NCI-H2196 treated with DMSO at 0.1 percent for 48 hours (cell line): Measurements from ENCODE around the gene TM4SF4.
A peak's percentile ranks its signal among the peaks of the same experiment; 100 is the strongest.
"Not testable (repeated sequence)": the region's sequence is repeated elsewhere in the genome, so short reads cannot be mapped to it uniquely, and the experiment has no call there.

Experiments used
- DNase-seq: peaks from one replicate; lab custom pipeline; 2025; ENCODE audit not compliant: unreplicated experiment; lab: John Stamatoyannopoulos, UW

Gene TM4SF4

GRCh38 chr3:149474250-149474817, at the start of gene TM4SF4:
TM4SF4 (plus strand) TSS chr3:149474697; CDS start chr3:149474878, 181 bp downstream.
- DNase-seq = no peak

DNA sequence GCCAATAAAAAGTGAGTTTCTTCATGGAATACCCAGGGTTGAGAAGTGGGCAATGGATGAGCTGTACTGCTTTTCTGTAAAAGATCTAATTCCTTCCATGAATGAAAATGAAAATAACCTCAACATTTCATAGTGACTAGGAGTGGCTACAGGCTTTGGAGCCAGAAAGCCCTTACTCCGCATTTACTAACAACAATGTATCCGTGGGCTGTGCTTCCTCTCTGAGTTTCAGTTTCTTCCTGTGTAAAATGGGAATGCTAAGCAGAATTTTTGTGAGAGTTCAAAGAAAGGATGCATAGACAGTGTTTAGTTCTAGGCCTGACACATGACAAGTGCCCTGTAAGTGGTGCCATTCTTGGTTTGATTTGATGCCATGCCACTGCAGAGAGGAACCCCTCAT, 49.6 kb upstream of the TM4SF4 start:
- DNase-seq = no peak

GRCh38 chr3:149426325-149426724, 48.2 kb upstream of the TM4SF4 start:
- DNase-seq = no peak

GRCh38 chr3:149428087-149428486, 46.4 kb upstream of the TM4SF4 start:
- DNase-seq = no peak

GRCh38 chr3:149430216-149430615, 44.3 kb upstream of the TM4SF4 start:
- DNase-seq = no peak

DNA sequence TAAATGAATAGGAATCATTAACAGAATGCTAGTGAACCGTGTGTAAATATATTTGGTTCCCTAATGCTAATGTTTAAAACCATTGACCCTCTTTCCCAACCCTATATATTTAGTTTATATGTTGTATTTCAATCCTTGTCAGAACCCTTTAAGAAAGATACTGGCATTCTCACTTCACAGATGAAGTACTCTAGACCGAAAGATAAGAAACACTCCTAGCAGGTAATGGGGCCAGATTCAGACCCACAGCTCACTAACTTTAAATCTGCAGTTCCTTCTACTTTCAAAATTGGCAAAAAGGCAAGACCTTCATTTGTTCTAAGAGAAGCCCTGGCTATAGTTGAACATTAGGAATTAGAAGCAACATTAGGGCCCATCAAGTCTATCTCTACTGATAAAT, 42.3 kb upstream of the TM4SF4 start:
- DNase-seq = no peak

DNA sequence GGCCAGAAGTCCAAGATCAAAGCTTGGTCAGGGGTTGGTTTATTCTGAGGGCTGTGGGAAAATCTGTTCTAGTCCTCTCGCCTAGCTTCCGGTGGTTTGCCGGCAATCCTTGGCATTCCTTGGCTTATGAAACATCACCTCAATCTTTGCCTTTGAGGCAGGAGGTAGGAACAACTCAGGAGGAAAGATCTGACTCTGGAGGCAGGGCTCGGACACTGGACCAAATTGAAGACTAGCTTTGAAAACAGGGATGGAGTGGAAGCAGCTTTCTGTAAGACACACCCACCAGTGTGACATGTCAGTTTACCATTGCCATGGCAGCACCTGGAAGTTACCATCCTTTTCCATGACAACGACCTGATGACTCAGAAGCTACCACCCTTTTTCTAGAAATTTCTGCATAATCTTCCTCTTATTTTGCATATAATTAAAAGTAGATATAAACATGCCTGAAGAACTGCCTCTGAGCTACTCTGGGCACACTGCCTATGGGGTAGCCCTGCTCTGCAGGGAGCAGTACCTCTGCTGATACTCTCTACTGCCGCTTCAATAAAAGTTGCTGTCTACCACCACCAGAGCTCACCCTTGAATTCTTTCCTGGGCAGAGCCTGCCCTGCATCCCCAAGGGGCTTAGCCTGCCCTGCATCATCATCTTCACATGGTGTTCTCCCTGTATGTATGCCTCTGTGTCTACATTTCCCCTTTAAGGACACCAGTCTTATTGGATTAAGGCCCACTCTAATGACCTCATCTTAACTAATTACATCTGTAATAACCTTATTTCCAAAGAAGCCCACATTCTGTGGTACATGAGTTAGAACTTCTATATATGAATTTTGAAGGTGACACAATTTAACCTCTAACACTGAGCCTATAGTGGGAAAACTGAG, 38.3 kb upstream of the TM4SF4 start:
- no peak for DNase-seq

DNA sequence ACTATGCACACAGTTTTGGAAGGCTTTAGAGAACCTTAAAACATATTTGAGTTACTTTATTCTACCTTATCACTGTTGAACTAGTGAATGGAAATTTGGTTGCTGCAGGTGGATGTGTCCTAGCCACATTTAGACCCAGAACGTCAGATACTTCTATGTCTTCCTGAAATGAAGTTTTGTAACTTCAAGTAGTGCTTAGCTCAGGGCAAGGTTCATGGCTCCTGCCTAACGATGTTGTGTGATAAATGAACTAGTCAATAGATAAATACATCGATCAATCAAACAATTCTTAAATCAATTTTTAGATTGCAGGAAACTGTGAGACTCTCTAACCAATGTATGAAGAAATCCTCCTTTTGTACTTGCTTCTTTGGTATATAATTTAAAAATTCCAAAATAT, 37.2 kb upstream of the TM4SF4 start:
- no peak for DNase-seq

DNA sequence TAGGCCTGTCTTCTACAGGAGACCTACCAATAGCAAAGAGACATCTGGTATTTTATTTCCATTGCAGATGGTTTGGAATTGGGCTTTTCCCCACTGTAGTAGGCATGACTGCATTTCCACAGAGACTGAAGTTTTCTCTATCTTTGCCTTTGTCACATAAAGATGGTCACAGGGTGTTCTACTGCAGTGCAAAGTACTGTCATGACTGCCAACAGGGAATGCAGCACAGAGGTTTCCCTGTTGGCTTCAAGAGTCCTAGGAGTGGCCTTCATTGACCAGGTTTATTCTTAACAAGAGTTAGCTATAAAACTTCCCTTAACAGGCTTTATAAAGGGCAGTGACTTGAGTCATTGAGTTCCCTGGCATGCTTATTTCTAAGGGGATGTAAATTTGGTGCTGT, 36.8 kb upstream of the TM4SF4 start:
- DNase-seq = no peak

- DNase-seq = no peak
Measured at GRCh38 chr3:149438981-149439380, 35.5 kb upstream of the TM4SF4 start.

DNA sequence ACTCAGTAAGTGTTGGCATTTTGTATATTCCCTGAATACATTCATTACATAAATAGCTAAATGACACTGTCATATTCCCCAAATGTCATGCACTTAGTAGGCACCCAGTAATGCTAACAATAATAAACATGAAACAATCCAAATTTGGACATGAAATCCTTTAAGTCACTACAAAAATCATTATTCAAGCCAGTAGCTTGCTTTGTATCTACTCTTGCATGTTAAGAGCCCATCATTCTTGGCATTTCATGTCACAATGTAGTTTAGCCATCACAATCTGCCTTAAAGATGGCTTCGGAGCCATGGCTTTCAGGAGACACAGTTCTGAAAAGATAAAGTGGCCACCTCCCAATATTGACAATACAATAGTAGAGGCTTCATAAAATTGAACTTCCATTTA, 32.9 kb upstream of the TM4SF4 start:
- no peak for DNase-seq

- no peak for DNase-seq
Measured at GRCh38 chr3:149442043-149442442, 32.5 kb upstream of the TM4SF4 start.

DNA sequence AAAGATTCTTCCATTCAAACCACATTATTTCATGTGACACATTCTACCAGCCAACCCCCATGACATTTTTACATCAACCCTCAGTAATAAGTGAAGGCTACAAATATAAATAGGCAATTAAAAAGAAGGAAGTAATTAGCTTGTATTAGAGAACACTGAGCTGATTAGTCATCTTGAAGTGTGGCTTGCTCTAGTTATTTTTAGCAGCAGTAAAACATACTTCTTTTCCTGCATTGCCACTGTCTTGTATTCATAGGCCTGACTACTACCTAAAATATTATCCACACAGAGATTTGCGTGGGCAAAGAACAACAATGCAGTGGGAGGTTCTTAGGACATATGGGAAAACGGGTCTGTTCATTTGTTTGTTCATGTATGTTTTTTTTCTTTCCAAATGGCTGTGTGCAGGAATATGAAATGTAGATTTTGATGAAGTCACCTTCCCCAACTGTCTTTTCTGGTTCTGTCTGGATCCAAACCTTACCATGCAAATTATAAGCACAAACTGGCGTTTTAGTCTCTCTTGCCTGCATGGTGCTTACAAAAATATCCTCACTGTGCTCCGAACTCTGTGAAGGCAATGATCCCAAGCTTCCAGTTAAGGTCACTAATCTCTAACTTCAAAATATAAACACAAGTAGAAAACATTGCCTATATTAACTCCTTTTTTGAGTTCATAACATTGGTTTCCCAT, 31.5 kb upstream of the TM4SF4 start:
- DNase-seq = peak; percentile 19

GRCh38 chr3:149443545-149443912, 31.0 kb upstream of the TM4SF4 start:
- no peak for DNase-seq

DNA sequence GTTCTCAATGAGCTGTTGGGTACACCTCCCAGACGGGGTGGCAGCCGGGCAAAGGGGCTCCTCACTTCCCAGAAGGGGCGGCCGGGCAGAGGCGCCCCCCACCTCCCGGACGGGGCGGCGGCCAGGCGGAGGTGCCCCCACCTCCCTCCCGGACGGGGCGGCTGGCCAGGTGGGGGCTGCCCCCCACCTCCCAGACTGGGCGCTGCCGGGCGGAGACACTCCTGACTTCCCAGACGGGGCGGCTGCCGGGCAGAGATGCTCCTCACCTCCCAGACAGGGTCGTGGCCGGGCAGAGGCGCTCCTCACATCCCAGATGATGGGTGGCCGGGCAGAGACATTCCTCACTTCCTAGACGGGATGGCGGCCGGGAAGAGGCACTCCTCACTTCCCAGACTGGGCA, 29.6 kb upstream of the TM4SF4 start:
- not testable (repeated sequence) for DNase-seq

DNA sequence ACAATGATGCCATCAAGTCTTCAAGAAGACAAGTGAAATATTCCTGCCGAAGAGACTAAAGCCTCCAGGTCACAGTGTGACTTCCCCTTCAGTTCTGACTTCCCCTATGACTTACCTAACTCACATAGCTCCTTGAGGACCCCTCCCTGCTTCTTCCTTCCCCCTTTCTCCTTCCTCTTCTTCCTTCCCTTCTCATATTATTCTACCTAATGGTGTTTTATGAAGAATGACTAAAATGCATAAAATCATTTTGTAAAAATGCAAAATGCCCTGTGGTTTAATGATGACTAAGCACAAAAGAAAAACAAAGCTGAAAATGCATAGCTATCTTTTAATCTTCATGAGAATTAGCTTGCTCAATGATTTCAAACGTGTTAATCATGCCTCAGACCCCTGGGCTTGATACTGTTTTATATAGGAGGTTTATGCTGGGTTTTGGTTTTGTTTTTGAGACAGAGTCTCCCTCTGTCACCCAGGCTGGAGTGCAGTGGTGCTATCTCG, 26.1 kb upstream of the TM4SF4 start:
- DNase-seq = no peak

- no peak for DNase-seq
Measured at GRCh38 chr3:149449182-149449581, 25.3 kb upstream of the TM4SF4 start.

DNA sequence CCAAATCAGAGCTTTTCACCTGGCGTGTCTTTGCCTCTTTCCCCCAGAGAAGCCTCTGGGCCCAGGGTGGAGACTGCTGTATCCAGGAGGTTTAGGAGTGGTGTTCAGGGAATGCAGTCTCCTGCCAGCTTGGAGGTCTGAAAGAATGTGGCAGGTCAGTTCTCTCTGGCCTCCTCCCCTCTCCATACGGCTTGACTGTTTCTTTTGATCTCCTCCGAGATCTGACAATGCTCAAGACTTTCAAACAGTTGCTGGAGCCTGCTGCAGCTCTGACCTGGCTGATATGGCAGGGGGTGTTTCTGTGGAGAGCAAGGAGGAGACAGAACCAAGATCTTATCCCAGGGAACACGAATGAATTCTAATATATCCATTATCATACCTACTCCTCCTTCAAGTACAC, 24.7 kb upstream of the TM4SF4 start:
- no peak for DNase-seq

DNA sequence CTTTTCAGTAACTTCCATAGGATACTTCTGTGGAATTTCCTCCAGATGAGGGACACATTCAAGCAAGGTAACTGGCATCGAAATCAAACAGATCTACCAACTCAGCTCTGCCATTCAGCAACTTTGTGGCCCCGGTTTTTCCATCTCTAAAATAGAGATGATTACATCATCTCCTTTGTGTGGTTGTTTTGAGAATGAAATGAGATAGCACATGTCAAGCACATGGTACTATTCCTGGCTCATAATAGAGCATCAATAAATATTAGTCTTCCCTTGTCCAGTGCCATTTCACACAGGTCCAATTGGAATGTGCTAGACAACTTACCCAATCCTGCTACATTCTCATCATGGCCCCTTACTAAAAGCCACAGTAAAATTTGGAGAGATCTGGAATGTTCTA, 24.2 kb upstream of the TM4SF4 start:
- no peak for DNase-seq

GRCh38 chr3:149452036-149452435, 22.5 kb upstream of the TM4SF4 start:
- no peak for DNase-seq

DNA sequence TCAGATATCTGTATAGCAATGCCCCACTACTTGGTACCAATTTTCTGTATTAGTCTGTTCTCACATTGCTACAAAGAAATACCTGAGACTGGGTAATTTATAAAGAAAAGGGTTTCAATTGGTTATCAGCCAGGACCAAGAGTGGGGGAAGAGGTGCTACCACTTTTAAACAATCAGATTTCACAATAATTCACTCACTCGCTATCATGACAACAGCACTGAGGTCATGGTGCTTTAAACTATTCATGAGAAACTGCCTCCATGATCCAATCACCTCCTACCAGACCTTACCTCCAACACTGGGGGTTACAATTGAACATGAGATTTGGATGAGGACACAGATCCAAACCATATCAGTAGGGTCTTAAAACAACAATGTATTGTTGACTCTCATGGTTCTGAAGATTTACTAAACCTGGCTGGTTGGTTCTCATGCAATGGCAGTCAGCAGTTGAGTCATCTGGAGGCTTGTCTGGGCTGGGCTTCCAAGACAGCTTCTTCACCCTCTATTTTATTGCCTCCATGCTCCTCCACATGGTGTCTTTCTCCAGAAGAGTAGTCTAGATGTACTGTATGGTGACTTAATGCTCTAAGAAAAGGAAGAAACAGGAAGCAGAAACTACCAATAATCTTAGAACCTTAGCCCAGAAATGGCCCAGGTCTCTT, 21.2 kb upstream of the TM4SF4 start:
- DNase-seq = no peak
